MM.1S (cell line): ENCODE results near the gene ARFGEF2.

Experiments
- EZH2 ChIP-seq: fragments of 300-600 bp; sonication (generic); optimal IDR thresholded peaks from 2 replicates; pipeline ENCODE3; 2017; ENCODE audit warnings: low read depth, mild to moderate bottlenecking, antibody characterized with exemption, low read length, mixed read lengths
- TF ChIP-seq, protein P1 (sequence below): fragments of 300-600 bp; sonication (generic); IDR thresholded peaks from 2 replicates; pipeline ENCODE4 v1.5.1; 2016; ENCODE audit warnings: antibody characterized with exemption, low read length, mixed read lengths

DNA sequence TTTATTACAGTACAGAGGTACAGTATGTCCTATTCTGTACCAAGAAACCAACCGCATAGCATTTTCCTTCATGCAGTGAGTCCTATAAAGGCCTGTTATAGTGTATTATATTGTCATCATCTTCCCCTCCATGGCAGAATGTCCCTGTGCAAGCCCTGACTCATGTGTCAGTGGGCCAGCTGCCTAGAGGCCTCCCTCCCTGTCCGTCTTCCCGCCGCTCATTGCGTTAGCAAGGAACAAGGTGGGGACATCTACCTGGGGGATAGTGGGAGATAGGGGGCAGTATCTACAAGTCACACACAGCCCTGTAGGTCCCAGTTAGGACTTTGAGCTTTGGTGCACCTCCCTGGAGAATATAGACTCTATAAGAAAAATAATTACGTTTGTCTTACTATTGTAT is 27.1 kb downstream of the ARFGEF2 start:
- TF ChIP-seq, protein P1, sequence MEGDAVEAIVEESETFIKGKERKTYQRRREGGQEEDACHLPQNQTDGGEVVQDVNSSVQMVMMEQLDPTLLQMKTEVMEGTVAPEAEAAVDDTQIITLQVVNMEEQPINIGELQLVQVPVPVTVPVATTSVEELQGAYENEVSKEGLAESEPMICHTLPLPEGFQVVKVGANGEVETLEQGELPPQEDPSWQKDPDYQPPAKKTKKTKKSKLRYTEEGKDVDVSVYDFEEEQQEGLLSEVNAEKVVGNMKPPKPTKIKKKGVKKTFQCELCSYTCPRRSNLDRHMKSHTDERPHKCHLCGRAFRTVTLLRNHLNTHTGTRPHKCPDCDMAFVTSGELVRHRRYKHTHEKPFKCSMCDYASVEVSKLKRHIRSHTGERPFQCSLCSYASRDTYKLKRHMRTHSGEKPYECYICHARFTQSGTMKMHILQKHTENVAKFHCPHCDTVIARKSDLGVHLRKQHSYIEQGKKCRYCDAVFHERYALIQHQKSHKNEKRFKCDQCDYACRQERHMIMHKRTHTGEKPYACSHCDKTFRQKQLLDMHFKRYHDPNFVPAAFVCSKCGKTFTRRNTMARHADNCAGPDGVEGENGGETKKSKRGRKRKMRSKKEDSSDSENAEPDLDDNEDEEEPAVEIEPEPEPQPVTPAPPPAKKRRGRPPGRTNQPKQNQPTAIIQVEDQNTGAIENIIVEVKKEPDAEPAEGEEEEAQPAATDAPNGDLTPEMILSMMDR = no peak
- TF ChIP-seq EZH2 = no peak
